ENCODE results near the gene THRB.

THRB gene

GRCh38 chr3:24512564-24513197, 18.0 kb upstream of the THRB start:
- DNase-seq (ENCODE audit: low read depth): no peak

DNA sequence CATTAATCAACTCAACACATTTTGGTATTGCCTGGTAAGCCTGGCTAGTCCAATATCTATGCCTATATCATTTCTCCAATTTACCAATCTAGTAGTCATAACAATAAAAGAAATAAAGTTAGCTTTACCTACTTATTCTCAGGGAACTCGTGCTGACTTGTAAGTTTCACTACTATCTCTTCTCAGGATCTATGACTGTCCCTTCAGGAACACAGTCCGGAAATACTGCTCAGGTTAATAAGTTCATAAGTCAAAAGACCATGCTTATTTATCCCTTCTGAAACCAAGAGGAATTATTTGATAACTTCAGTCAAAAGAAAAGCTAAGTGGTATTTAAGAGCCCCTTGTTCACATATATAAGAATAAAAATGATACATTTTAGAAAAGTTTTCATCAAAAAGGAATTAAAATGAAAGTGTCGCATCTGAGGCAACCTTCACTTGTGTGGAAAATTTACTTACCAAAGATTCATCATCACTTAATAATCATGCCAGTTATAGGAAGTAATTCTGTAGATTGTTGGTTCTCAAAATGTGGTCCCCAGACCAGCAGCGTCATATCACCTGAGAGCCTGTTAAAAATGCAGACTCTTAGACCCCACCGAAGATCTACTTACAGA, 15.5 kb upstream of the THRB start:
- DNase-seq (ENCODE audit: low read depth): no peak

GRCh38 chr3:24508423-24508839, 13.8 kb upstream of the THRB start:
- no peak for DNase-seq (ENCODE audit: low read depth)

- DNase-seq (ENCODE audit: low read depth): no peak
Measured at GRCh38 chr3:24507776-24508422, 13.2 kb upstream of the THRB start.

GRCh38 chr3:24506966-24507775, 12.5 kb upstream of the THRB start:
- no peak for DNase-seq (ENCODE audit: low read depth)

- DNase-seq (ENCODE audit: low read depth): no peak
Measured at GRCh38 chr3:24505691-24506550, 11.3 kb upstream of the THRB start.

DNA sequence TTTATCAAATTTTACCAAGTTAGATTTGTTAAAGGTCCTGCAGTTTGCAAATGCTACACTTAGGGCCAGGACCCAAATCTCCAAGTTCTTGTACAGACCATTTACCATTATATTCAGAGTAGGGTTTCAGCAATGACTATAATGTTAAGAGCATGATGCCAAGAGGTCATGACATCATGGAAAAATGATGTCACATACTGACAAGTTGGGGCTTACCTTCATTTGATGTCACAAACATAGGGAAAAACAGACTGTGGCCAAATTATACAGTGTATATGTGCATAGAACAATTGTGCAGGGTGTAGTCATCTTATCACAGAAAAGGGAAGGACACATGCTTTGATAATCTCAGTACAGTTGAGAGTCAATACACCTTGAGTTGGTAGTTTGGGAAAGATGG, 10.1 kb upstream of the THRB start:
- no peak for DNase-seq (ENCODE audit: low read depth)

DNA sequence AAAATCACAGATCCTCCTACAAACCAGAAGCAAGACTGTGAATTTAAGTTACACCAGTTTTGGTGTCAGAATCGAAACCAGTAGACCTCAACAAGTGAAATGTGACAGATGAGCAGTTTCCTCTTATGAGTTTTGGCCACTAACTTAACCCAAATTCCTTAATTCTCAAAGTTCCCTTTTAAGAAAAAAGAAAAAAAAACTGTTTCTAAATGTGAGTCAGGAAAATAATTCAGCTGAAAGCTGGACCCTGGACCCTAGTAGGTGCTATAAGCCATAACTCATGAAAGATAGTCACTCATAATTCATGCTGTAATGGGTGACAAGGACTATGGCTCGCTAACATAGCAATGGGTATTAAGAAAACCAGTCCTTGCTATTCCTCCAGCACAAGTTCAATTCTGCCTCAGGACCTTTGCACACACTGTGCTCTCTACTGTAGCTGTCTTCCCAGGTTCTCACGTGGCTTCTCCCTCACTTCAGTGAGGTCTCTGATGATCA, 9.0 kb upstream of the THRB start:
- no peak for DNase-seq (ENCODE audit: low read depth)

DNA sequence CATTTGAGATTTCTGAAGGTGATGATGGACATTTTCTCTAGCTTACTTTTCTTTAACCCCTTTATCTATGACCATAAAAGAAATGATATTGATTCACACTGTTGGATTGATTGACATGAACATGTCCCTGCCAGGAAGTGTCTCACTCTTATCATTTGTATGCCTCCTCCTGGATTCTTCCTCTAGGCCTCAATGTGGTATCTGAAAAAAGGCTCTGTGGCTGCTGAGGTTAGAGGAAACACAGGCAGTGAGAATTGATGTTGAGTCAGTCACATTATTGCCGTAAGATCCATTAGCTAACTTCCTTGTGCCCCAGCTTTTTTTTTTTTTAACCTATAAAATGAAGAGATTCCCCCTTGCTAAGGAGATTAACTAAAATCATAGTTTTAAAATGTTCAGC, 8.0 kb upstream of the THRB start:
- peak; percentile 49 for DNase-seq (ENCODE audit: low read depth)

GRCh38 chr3:24500806-24501205, 6.2 kb upstream of the THRB start:
- no peak for DNase-seq (ENCODE audit: low read depth)

DNA sequence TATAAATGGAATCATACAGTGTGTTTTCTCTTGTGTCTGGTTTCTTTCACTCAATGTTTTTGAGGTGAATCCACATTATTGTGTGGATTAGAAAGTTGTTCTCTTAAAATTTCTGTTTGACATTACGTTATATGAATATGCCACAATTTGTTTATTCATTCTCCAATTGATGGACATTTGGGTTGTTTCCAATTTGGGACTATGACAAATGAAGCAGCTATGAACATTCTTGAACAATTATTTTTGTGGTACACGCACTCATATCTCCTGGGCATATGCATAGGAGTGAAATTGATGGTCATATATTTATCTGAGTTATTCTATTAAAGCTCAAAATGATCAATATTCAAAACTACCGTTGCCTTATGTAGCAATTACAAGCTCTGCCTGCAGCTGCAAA, 5.3 kb upstream of the THRB start:
- no peak for DNase-seq (ENCODE audit: low read depth)

DNA sequence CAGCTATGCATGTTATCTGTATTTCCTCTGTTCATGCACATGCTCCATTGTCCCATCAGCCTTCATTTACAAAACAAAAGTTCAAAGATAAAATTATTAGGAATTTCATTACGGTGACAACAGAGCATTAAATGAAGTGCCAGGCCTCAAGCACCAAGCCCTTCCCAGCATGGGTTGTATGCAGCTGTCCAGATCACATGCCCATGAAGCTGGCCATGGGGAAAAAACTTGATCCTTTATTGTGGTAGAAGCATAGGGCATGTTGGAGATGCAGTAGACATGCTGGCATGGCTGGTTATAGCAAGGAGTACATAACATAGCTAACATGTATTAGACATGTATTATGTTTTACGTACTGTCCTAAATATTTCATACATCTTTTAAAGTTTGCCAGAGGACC, 4.1 kb upstream of the THRB start:
- DNase-seq (ENCODE audit: low read depth): no peak

GRCh38 chr3:24498391-24498790, 3.7 kb upstream of the THRB start:
- DNase-seq (ENCODE audit: low read depth): no peak

DNA sequence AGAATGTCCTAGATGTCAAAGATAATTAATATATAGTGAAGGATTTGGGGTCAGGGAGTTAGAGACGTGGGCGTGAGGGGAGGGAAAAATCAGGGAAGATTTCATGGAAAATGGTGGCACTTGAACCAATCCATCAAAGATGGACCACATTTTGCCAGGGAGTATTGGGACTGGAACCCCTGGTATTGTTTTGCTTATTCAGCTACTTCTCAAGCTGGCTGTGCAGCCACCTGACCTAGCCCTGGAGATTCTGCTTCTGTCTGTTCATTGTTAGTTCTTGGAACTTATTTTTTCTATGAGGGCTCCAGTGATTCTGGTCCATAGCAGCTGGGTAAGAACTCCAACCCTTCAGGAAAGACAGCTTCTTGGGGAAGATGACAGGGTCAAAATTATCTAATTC, 3.3 kb upstream of the THRB start:
- DNase-seq (ENCODE audit: low read depth): no peak

DNA sequence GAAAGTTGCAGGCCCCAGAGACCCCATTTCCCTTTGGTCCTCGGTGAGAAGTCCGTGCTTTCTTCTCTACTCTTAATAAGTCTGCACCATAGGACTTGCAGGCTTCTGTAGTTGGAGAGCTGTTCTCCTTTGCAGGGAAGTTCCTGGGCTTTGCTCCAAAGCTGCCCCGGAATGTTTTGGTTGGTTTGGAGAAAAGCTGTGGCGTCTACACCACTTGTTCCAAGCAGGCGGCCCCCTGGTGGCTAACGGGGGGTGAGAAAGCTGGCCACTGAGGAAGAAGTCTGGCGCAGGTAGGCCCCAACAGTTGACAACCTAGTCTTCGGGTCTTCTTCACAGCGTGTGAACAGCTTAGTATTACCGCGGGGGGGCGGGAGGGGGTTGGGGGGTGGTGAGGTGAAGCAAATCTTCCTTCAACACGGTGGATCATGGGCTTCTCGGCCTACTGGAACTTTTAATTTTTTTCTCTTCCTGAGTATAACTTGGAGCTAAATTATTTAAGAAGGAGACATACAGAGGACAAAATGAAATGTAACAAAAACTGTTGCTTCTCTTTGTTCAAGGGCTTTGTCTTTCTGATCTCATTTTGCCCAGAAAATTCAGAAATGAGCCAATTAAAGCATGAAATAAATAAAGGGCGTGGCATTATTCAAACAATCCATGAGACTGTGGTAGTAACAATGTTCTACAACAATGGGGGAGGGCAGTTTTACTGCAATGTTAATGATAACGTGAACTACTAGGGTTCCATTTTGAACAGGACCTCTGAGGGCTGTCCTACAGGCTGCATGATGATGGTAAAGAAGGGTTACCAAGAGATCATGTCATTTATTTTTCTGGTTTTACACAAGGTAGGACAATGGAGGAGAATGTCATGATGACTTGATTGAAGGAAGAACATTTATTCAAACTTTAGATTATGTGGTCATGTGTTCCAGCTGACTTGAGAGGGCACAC, 2.2 kb upstream of the THRB start:
- DNase-seq (ENCODE audit: low read depth): no peak

GRCh38 chr3:24495326-24495994, 810 bp upstream of the THRB start:
- no peak for DNase-seq (ENCODE audit: low read depth)

- no peak for DNase-seq (ENCODE audit: low read depth)
Measured at GRCh38 chr3:24493746-24494617, 668 bp downstream of the THRB start.

GRCh38 chr3:24492971-24493551, 1.6 kb downstream of the THRB start:
- DNase-seq (ENCODE audit: low read depth): no peak

GRCh38 chr3:24490151-24490550, 4.5 kb downstream of the THRB start:
- no peak for DNase-seq (ENCODE audit: low read depth)
